C4-2B (cell line): Measurements from ENCODE around the gene RAB8A.

Experiments
- H3K27ac ChIP-seq: fragments of 450-650 bp; 2 replicates; pipeline ENCODE4 v1.5.1; 2017
- ZFX ChIP-seq: fragments of 450-650 bp; IDR thresholded peaks from 2 replicates; pipeline ENCODE4 v1.6.1; 2017
- TF ChIP-seq, protein P1 (sequence below): fragments of 450-650 bp; conservative IDR thresholded peaks from 2 replicates; pipeline ENCODE4 v1.5.1; 2017; ENCODE audit warnings: mild to moderate bottlenecking

RAB8A gene

DNA sequence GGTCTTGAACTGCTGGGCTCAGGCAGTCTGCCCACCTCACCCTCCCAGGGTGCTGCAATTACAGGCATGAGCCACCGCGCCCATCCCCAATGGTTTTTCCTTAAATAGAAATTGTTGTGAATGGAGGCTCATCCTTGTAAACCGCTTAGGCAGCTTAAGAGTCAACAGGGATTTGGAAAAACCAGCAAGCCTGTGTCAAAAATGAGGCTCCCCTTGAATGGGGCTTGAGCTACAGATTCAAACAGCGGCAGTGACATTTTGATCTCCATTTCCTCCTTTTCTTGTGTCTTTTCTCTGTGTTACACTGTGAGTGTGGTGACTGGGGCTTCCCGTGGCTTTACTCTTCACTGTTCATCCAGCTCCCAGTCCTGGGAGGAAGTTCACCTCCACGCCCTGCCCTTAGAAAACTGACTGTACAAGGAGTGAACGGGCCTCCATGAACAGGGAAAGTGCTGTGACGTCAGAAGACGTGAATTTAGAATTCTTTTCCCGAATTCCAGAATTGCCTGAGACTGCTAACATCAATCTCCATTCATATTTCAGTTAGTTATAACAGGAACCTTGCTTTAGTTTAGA is 15.3 kb upstream of the RAB8A start:
- no peak overlapping the region for H3K27ac ChIP-seq
- TF ChIP-seq, protein P1, sequence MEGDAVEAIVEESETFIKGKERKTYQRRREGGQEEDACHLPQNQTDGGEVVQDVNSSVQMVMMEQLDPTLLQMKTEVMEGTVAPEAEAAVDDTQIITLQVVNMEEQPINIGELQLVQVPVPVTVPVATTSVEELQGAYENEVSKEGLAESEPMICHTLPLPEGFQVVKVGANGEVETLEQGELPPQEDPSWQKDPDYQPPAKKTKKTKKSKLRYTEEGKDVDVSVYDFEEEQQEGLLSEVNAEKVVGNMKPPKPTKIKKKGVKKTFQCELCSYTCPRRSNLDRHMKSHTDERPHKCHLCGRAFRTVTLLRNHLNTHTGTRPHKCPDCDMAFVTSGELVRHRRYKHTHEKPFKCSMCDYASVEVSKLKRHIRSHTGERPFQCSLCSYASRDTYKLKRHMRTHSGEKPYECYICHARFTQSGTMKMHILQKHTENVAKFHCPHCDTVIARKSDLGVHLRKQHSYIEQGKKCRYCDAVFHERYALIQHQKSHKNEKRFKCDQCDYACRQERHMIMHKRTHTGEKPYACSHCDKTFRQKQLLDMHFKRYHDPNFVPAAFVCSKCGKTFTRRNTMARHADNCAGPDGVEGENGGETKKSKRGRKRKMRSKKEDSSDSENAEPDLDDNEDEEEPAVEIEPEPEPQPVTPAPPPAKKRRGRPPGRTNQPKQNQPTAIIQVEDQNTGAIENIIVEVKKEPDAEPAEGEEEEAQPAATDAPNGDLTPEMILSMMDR, result no peak
- no peak for TF ChIP-seq ZFX

DNA sequence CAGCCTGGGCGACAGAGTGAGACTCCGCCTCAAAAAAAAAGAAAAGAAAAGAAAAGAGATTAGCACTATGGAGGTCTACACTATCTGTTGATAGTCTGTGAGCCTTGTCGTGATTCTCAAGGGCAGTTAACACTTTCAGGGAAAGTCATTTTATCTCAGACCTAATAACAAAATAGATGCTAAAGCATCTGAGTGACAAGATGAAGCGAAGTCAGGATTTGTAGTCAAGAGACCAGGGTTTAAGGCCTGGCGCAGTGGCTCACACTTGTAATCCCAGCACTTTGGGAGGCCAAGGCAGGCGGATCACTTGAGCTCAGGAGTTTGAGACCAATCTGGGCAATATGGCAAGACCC is 13.3 kb upstream of the RAB8A start:
- peak overlapping the region; percentile 61 for H3K27ac ChIP-seq
- TF ChIP-seq, protein P1, result no peak
- TF ChIP-seq ZFX, result no peak

DNA sequence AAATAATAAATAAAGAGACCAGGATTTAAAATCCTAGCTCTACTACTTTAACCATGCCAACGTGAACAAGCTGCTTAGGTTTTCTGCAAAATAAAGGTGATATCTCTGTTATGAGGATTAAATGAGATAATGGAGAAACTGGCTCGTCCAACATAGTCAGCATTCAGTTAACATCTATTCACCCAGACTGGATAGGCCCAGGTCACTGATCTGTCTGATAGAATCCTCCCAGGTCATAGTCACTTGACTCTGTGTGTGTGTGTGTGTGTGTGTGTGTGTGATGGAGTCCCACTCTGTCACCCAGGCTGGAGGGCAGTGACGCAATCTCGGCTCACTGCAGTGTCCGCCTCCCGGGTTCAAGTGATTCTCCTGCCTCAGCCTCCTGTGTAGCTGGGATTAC is 12.9 kb upstream of the RAB8A start:
- H3K27ac ChIP-seq, result peak overlapping the region; percentile 16; the same call in 1 of the 2 replicates
- TF ChIP-seq, protein P1, result no peak
- TF ChIP-seq ZFX, result no peak

DNA sequence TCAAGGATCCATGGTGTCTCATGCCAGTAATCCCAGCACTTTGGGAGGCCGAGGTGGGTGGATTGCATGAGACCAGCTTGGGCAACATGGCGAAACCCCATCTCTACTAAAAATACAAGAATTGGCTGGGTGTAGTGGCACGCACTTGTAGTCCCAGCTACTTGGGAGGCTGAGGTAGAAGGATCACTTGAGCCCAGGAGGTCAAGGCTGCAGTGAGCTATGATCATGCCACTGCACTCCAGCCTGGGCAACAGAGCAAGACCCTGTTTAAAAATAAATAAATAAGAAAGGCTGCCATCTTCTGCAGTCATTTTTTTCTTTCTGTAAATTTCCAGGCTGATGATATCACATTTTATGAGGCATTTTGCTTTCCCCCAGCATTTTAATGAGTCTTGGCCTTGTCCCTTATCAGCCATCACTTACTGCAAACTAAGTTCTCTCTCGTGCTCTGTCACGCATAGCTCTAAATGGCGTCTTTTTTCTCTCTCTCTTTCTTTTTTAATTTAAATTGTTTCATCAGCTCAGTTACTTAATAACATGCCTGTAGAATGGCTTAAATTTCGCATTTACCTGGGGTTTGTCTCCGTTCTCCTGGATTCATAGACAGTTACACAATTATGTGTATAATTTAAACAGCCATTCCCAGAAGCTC is 12.2 kb upstream of the RAB8A start:
- H3K27ac ChIP-seq, result peak overlapping the region; percentile 16; the same call in 1 of the 2 replicates

DNA sequence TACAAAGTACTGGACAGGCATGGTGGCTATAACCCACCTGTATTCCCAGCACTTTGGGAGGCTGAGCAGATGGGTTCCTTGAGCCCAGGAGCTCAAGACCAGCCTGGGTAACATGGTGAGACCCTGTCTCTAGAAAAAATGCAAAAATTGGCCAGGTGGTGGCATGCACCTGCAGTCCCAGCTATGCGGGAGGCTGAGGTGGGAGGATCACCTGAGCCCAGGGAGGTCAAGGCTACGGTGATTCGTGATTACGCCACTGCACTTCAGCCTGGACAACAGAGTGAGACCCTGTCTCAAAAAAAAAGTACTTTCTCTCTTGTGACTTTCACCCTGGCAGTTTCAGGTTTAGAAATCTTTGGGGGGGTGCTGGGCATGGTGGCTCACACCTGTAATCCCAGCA is 11.2 kb upstream of the RAB8A start:
- TF ChIP-seq ZFX, result no peak
- TF ChIP-seq, protein P1, result no peak
- no peak overlapping the region for H3K27ac ChIP-seq

DNA sequence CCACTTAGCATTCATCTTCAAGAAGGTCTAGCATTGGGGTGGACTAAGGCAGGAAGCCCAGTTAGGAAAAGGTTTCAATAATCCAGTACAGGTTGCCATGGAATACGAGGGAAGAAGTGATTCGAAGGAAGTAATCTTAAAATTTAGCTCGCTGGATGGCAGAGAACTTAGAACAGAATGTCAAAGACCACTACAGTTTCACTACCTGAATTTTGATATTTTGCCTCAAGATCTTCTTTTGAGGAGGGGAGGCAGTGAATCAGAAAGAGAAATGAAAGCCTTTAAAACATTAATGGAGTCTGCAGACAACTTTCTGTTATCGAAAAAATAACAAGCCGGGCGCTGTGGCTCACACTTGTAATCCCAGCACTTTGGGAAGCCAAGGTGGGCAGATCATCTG is 7.0 kb upstream of the RAB8A start:
- H3K27ac ChIP-seq, result no peak overlapping the region
- TF ChIP-seq ZFX, result no peak
- TF ChIP-seq, protein P1, result no peak

DNA sequence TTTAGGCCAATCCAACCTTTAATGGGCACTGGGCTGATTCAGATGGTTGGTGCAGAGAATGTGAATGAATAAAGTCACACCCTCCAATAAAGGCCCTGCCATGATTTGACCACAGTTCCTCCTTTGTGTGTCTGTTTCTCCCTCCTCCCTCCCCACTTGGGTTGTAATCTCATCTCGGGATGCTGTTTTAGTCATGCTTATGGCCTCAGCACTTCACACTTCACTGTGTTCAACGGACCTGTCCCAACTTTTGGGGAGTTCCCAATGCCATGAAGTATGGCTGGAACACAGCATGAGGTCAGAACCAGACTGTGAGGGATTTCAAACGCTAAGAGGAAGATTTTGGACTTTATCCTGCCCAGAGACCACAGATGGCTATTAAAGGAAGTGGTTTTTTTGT is 5.6 kb upstream of the RAB8A start:
- TF ChIP-seq ZFX, result no peak
- TF ChIP-seq, protein P1, result no peak
- H3K27ac ChIP-seq, result no peak overlapping the region
